Gastroesophageal sphincter (tissue), 3 donors: Measurements from ENCODE around the gene MT4.

Experiments
- POLR2A ChIP-seq, 2 donors: fragments of 450-650 bp; IDR thresholded peaks; one replicate each; pipeline ENCODE4 v1.6.1; 2017; ENCODE audit warnings: antibody characterized with exemption in 2 of 2, mild to moderate bottlenecking in 2 of 2, moderate library complexity in 1 of 2
- POLR2AphosphoS5 ChIP-seq: sonication (generic); formaldehyde crosslinking; IDR thresholded peaks from one replicate; pipeline ENCODE4 v1.6.1; 2017; ENCODE audit warnings: antibody characterized with exemption
- TF ChIP-seq, protein P1 (sequence below), 4 experiments: fragments of 200-600 bp in 2 of 4; fragments of 450-650 bp in 2 of 4; sonication (generic) in 1 of 4; IDR thresholded peaks; one replicate each; pipeline ENCODE4 v1.5.1; 2017 to 2019; ENCODE audit warnings: antibody characterized with exemption in 4 of 4, mild to moderate bottlenecking in 2 of 4, moderate library complexity in 2 of 4

DNA sequence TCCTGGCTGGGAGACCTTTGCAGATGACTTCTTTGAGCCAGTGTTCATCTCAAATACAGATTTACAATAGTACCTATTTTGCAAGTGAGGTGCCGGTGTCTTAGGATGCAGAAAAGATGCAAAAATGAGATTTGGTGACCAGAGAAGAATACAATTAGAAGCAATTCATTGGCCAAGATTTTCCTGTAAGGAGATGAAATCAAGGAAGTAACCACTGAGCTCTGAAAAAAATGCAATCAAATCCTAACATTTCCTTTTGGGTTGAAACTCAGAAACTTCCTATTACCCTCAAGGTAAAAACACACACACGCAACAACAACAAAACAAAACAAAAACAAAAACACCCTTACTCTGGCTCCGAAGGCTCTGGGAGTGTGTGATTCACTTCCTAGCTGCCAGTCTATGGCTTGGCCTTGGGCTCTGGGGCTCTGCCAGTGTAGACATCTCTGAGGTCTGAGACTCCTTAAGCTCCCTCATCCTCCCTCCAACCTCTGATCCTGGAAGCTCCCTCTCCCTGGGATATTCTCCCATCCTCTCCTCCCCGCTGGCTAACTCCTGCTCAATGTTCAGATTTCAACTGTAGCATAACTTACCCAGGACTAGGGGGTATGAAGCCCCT is 16.8 kb upstream of the MT4 start:
- TF ChIP-seq, protein P1, sequence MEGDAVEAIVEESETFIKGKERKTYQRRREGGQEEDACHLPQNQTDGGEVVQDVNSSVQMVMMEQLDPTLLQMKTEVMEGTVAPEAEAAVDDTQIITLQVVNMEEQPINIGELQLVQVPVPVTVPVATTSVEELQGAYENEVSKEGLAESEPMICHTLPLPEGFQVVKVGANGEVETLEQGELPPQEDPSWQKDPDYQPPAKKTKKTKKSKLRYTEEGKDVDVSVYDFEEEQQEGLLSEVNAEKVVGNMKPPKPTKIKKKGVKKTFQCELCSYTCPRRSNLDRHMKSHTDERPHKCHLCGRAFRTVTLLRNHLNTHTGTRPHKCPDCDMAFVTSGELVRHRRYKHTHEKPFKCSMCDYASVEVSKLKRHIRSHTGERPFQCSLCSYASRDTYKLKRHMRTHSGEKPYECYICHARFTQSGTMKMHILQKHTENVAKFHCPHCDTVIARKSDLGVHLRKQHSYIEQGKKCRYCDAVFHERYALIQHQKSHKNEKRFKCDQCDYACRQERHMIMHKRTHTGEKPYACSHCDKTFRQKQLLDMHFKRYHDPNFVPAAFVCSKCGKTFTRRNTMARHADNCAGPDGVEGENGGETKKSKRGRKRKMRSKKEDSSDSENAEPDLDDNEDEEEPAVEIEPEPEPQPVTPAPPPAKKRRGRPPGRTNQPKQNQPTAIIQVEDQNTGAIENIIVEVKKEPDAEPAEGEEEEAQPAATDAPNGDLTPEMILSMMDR (IDR thresholded peaks at IDR 0.05), result no peak
- no peak for TF ChIP-seq POLR2A (IDR thresholded peaks at IDR 0.05)
- TF ChIP-seq POLR2AphosphoS5, result no peak
